GM06990 (cell line): Measurements from ENCODE around the gene COL4A1.

Experiments
- DNase-seq: peaks from one replicate; pipeline ENCODE4 v3.0.0-alpha.2; 2011; ENCODE audit not compliant: insufficient read length; ENCODE audit errors: extremely low read depth
- H3K27me3 ChIP-seq: replicated peaks from 2 replicates; pipeline ENCODE4 v1.6.0; 2011; ENCODE audit warnings: low read length; ENCODE audit not compliant: control insufficient read depth, insufficient read depth
- H3K36me3 ChIP-seq: 2 replicates; pipeline ENCODE4 v1.5.1; 2011; ENCODE audit warnings: low read length; ENCODE audit not compliant: control insufficient read depth, insufficient read depth
- H3K4me3 ChIP-seq: replicated peaks from 2 replicates; pipeline ENCODE4 v1.5.1; 2011; ENCODE audit warnings: low read depth, mild to moderate bottlenecking, control low read depth, low read length
- CTCF ChIP-seq: IDR thresholded peaks from 2 replicates; pipeline ENCODE4 v1.5.1; 2011; ENCODE audit warnings: low read length, control low read depth, mild to moderate bottlenecking, inconsistent platforms; ENCODE audit not compliant: insufficient read depth, poor library complexity, severe bottlenecking

Gene COL4A1

GRCh38 chr13:110258876-110259631, 47.9 kb downstream of the COL4A1 start:
- Histone ChIP-seq H3K36me3 (no peaks in the 10 kb centered on the region), H3K4me3 (no peak overlapping the region), H3K27me3 (no peaks in the 10 kb centered on the region; the same call in 1 of the 2 replicates)
- TF ChIP-seq CTCF, result no peak
- DNase-seq, result no peak

- H3K27me3 ChIP-seq, result no peaks in the 10 kb centered on the region; the same call in 1 of the 2 replicates
- no peak for TF ChIP-seq CTCF
- H3K36me3 ChIP-seq, result no peaks in the 10 kb centered on the region
- H3K4me3 ChIP-seq, result no peak overlapping the region
- no peak for DNase-seq
Observed at GRCh38 chr13:110257408-110257807, 49.5 kb downstream of the COL4A1 start.

GRCh38 chr13:110256126-110256905, 50.6 kb downstream of the COL4A1 start:
- Histone ChIP-seq H3K4me3 (no peak overlapping the region), H3K27me3 (no peaks in the 10 kb centered on the region; the same call in 1 of the 2 replicates), H3K36me3 (no peaks in the 10 kb centered on the region)
- DNase-seq, result no peak
- TF ChIP-seq CTCF, result no peak

GRCh38 chr13:110254751-110255553, 52.0 kb downstream of the COL4A1 start:
- no peak overlapping the region for H3K4me3 ChIP-seq

More at GRCh38 chr13:110254751-110255553, 52.0 kb downstream of the COL4A1 start:
- Histone ChIP-seq H3K27me3 (no peaks in the 10 kb centered on the region), H3K36me3 (no peaks in the 10 kb centered on the region)
- TF ChIP-seq CTCF, result no peak
- DNase-seq, result no peak
